Measurements from ENCODE around the gene BCOR. TPM values are rescaled to one million over a fixed set of nuclear protein-coding genes. Genes with fewer than 3 reads are reported as not detected.

The BCOR gene
- total RNA-seq, 4 donors from 2014 or later: 20.9 to 36.0 (median 32.5) TPM

DNA sequence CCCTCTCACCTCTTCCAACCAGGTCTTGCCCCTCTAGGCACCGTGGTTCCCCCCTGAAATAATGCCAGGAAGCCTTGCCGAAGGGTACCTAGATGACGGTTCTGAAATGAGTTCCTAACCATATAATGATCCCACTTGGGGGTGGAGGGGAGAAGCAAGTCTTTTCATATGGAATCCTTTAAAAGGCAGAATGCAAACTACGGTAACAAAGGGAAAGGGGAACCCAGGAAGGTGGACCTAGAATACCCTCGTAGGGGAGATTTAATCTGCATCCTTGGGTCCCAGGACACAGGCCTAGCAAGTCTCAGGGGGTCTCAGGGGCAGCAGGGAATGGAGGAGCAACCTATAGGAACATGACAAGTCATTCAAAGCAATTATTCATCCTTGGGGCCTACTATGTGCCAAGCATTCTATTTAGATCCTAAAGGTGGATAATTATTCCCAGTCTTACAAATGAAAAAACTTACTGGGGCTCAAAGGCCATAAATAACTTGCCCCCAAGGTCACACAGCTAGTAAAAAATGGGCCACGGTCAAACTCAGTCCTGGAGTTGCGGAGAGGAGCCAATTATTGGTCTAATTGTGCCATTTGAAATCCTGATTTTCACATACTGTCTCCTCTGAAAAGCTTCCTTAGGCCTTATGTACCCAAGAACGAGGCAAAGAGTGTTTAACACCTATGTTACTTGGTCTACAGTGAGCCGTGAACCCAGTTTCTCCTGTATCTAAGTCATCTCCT, 8.8 kb downstream of the BCOR start:
- WGBS: 59% methylated on average over 9 of the region's 9 CpGs
- no peak for DNase-seq (ENCODE audit: low spot score in 2 of 2)
- peaks cover 55% of the 10 kb centered on the region for H3K4me1 ChIP-seq
- no peak for TF ChIP-seq POLR2A (IDR thresholded peaks at IDR 0.05)
- TF ChIP-seq, protein P1, sequence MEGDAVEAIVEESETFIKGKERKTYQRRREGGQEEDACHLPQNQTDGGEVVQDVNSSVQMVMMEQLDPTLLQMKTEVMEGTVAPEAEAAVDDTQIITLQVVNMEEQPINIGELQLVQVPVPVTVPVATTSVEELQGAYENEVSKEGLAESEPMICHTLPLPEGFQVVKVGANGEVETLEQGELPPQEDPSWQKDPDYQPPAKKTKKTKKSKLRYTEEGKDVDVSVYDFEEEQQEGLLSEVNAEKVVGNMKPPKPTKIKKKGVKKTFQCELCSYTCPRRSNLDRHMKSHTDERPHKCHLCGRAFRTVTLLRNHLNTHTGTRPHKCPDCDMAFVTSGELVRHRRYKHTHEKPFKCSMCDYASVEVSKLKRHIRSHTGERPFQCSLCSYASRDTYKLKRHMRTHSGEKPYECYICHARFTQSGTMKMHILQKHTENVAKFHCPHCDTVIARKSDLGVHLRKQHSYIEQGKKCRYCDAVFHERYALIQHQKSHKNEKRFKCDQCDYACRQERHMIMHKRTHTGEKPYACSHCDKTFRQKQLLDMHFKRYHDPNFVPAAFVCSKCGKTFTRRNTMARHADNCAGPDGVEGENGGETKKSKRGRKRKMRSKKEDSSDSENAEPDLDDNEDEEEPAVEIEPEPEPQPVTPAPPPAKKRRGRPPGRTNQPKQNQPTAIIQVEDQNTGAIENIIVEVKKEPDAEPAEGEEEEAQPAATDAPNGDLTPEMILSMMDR (IDR thresholded peaks at IDR 0.05): no peak
- no peak for TF ChIP-seq POLR2AphosphoS5 (IDR thresholded peaks at IDR 0.05)
- TF ChIP-seq EP300 (IDR thresholded peaks at IDR 0.05): no peak
- no peaks in the 10 kb centered on the region for H3K9me3 ChIP-seq
- H3K27ac ChIP-seq: no peak overlapping the region
- H3K36me3 ChIP-seq: no peaks in the 10 kb centered on the region
- no peak overlapping the region for H3K4me3 ChIP-seq
- H3K27me3 ChIP-seq: no peaks in the 10 kb centered on the region

DNA sequence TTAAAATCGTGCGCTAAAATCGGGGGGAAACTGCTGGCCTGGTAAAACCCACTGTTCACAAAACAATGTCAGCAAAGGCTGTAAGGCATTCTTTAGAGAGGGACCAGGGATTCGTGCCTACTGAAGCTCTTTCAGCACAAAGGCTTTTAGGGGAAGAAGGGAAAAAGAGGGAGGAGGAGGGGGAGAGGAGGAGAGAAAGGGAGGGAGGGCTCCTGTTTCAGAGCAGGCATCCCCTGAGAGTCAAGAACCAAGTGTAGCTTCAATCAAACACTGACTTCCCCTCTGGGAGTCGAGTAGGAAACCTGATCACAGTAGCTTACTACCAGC, 9.5 kb downstream of the BCOR start:
- WGBS: 24% methylated on average over 5 of the region's 5 CpGs
- TF ChIP-seq POLR2AphosphoS5 (IDR thresholded peaks at IDR 0.05): no peak
- TF ChIP-seq, protein P1 (IDR thresholded peaks at IDR 0.05): no peak
- no peak for TF ChIP-seq POLR2A (IDR thresholded peaks at IDR 0.05)
- no peak for TF ChIP-seq EP300 (IDR thresholded peaks at IDR 0.05)
- Histone ChIP-seq H3K4me3 (no peak overlapping the region), H3K36me3 (no peaks in the 10 kb centered on the region), H3K4me1 (peaks cover 62% of the 10 kb centered on the region), H3K27me3 (no peaks in the 10 kb centered on the region), H3K27ac (no peak overlapping the region), H3K9me3 (no peaks in the 10 kb centered on the region)
- no peak for DNase-seq (ENCODE audit: low spot score in 2 of 2)

DNA sequence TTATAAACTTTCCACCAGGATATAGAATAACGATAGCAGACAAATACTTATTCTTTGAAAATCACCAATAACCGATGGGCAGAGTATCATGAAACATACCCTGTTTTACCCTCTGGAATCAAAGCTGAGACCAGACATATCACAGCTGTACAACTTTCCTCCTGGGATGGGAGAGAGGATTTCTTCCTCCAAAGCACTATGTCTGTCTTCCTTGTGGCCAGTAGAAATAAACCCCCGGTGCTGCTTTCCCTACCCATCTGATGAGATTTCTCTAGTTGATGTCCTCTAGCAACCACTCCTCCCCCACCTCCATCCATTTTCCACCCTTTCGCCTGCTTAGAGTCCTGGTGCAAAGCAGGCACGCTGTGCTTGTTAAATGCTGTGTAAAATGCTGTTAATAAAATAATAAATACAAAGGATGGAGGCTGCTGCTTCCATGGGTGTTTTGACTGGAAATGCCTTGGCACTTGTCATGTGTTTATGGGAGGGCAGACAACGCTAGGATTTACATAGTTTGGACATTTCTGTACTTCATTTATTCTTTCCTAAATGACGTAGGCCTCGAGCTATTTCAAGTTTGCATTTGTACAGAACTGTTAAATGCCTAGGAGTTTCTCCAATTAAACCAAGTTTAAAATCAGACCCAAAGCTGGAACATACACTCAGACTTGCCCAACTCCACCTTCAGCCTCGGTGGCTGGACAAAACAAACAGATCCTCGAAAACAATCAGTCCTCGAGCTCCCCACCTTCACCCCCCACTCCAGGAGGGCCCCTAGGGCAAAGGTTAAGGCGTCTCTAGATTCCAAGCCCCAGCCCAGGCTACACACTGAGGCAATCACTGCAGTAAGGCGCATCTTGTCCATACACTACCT, 10.1 kb downstream of the BCOR start:
- 38% methylated on average over 13 of the region's 13 CpGs for WGBS
- TF ChIP-seq POLR2A (IDR thresholded peaks at IDR 0.05): no peak
- TF ChIP-seq EP300 (IDR thresholded peaks at IDR 0.05): no peak
- TF ChIP-seq, protein P1 (IDR thresholded peaks at IDR 0.05): no peak
- TF ChIP-seq POLR2AphosphoS5 (IDR thresholded peaks at IDR 0.05): no peak

DNA sequence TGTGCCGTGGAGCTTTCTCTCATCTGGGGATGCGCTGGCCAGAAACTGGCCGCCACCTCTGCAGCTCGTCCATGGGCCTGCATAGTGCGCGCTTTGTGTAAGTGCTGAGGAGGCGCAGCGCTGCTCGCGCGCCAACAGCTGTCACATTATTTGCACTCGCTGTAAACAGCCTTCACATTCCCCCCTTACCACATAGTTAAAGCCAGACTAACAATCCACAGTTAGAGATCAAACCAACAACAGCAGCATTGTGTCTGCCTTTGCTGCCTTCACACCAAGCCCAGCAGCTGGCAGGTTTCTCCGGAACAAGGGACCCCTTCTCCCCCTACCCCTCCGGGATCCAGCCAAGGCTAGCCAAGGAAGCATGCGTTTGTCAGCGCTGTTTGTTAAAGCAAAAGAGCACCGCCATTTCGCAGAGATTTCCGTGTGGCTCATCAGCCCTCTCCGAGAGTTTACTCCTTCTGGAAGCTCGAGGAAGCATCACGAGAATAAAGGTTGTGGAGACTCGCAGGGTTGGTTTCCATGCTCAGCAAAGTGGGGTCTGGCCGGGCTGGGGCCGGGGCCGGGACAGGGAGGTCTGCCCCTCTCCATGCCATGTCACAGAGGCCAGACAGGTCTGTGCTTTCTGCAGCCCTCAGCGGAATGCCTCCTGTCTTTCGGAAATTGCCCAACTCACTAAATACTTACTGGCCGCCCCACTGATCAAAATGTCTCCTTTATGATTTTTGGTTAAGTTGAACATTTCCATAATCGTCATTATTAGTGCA, 11.0 kb downstream of the BCOR start:
- H3K4me1 ChIP-seq: peaks cover 70% of the 10 kb centered on the region
- no peaks in the 10 kb centered on the region for H3K27me3 ChIP-seq
- no peak overlapping the region for H3K4me3 ChIP-seq
- TF ChIP-seq POLR2A (IDR thresholded peaks at IDR 0.05) (no peak), EP300 (IDR thresholded peaks at IDR 0.05) (no peak), POLR2AphosphoS5 (IDR thresholded peaks at IDR 0.05) (no peak)
- TF ChIP-seq, protein P1 (IDR thresholded peaks at IDR 0.05): no peak
- no peak for DNase-seq (ENCODE audit: low spot score in 2 of 2)
- 38% methylated on average over 29 of the region's 30 CpGs for WGBS
- H3K36me3 ChIP-seq: no peaks in the 10 kb centered on the region
- H3K9me3 ChIP-seq: no peaks in the 10 kb centered on the region
- no peak overlapping the region for H3K27ac ChIP-seq

More for the DNA sequence above, 10.1 kb downstream of the BCOR start:
- Histone ChIP-seq H3K4me1 (peaks cover 68% of the 10 kb centered on the region), H3K27ac (no peak overlapping the region), H3K9me3 (no peaks in the 10 kb centered on the region), H3K27me3 (no peaks in the 10 kb centered on the region), H3K4me3 (no peak overlapping the region), H3K36me3 (no peaks in the 10 kb centered on the region)
- DNase-seq (ENCODE audit: low spot score in 2 of 2): no peak

Measured in suprapubic skin (tissue), 4 donors.